HepG2 (cell line): ENCODE results near the gene SPDYE6. TPM values are rescaled to one million over a fixed set of nuclear protein-coding genes. Genes with fewer than 3 reads are reported as not detected.

Experiments
- E2F5 ChIP-seq: sonication (generic); formaldehyde crosslinking; conservative IDR thresholded peaks from 2 replicates; pipeline ENCODE4 v1.4.0; 2020; ENCODE audit warnings: missing genetic modification reagents
- FOXA3 ChIP-seq: IDR thresholded peaks from 2 replicates; pipeline ENCODE4 v1.6.1; 2016; ENCODE audit warnings: missing genetic modification reagents, missing compliant biosample characterization
- FUBP1 ChIP-seq: sonication (generic); formaldehyde crosslinking; IDR thresholded peaks from 2 replicates; pipeline ENCODE4 v1.5.1; 2020; ENCODE audit warnings: missing genetic modification reagents, mild to moderate bottlenecking, borderline replicate concordance
- GLI4 ChIP-seq: sonication (generic); formaldehyde crosslinking; IDR thresholded peaks from 2 replicates; pipeline ENCODE4 v1.5.1; 2020; ENCODE audit warnings: missing genetic modification reagents, mild to moderate bottlenecking, moderate library complexity, borderline replicate concordance
- GTF2F1 ChIP-seq: fragments of 150-350 bp; IDR thresholded peaks from 2 replicates; pipeline ENCODE4 v1.6.1; 2014; ENCODE audit warnings: low read length
- HNF1B ChIP-seq: sonication (generic); formaldehyde crosslinking; IDR thresholded peaks from 2 replicates; pipeline ENCODE4 v1.5.1; 2020; ENCODE audit warnings: mild to moderate bottlenecking, moderate library complexity, missing genetic modification reagents
- HOXA9 ChIP-seq: sonication (generic); formaldehyde crosslinking; IDR thresholded peaks from 2 replicates; pipeline ENCODE4 v1.8.1; 2022; ENCODE audit warnings: missing genetic modification reagents, mild to moderate bottlenecking, moderate library complexity, borderline replicate concordance
- MAF1 ChIP-seq: sonication (generic); formaldehyde crosslinking; IDR thresholded peaks from 2 replicates; pipeline ENCODE4 v1.5.0; 2020; ENCODE audit warnings: missing genetic modification reagents, borderline replicate concordance
- MED8 ChIP-seq: sonication (generic); formaldehyde crosslinking; IDR thresholded peaks from 2 replicates; pipeline ENCODE4 v1.8.1; 2023; ENCODE audit warnings: mild to moderate bottlenecking, missing genetic modification reagents; ENCODE audit not compliant: insufficient replicate concordance
- RCOR2 ChIP-seq: IDR thresholded peaks from 2 replicates; pipeline ENCODE4 v1.6.1; 2016; ENCODE audit warnings: missing biosample characterization, missing genetic modification reagents
- RFXAP ChIP-seq: sonication (generic); formaldehyde crosslinking; IDR thresholded peaks from 2 replicates; pipeline ENCODE4 v1.4.0; 2020; ENCODE audit warnings: missing genetic modification reagents, borderline replicate concordance
- SIN3A ChIP-seq: IDR thresholded peaks from 2 replicates; pipeline ENCODE4 v1.6.1; 2011; ENCODE audit warnings: low read depth, mild to moderate bottlenecking, control low read depth, low read length, borderline replicate concordance
- TEAD3 ChIP-seq: optimal IDR thresholded peaks from 2 replicates; pipeline ENCODE3; 2016; ENCODE audit warnings: borderline replicate concordance
- XRCC5 ChIP-seq: fragments of 200-400 bp; formaldehyde crosslinking; optimal IDR thresholded peaks from 2 replicates; pipeline ENCODE3; 2017; ENCODE audit warnings: mild to moderate bottlenecking, low read length
- ZMYM4 ChIP-seq: sonication (generic); formaldehyde crosslinking; IDR thresholded peaks from 2 replicates; pipeline ENCODE4 v1.8.1; 2023; ENCODE audit warnings: mild to moderate bottlenecking, missing genetic modification reagents
- ZNF30 ChIP-seq: sonication (generic); formaldehyde crosslinking; IDR thresholded peaks from 2 replicates; pipeline ENCODE4 v1.5.0; 2020; ENCODE audit warnings: mild to moderate bottlenecking, missing genetic modification reagents
- ZNF382 ChIP-seq: sonication (generic); formaldehyde crosslinking; IDR thresholded peaks from 2 replicates; pipeline ENCODE4 v1.5.0; 2020; ENCODE audit warnings: missing genetic modification reagents, mild to moderate bottlenecking, borderline replicate concordance
- ZNF468 ChIP-seq: sonication (generic); formaldehyde crosslinking; IDR thresholded peaks from 2 replicates; pipeline ENCODE4 v1.8.0; 2022; ENCODE audit warnings: mild to moderate bottlenecking, moderate library complexity, missing genetic modification reagents
- ZNF510 ChIP-seq: sonication (generic); formaldehyde crosslinking; IDR thresholded peaks from 2 replicates; pipeline ENCODE4 v1.4.0; 2020; ENCODE audit warnings: low read depth, mild to moderate bottlenecking, missing genetic modification reagents
- ZNF512 ChIP-seq: sonication (generic); formaldehyde crosslinking; IDR thresholded peaks from 2 replicates; pipeline ENCODE4 v1.4.0; 2020; ENCODE audit warnings: mild to moderate bottlenecking, missing genetic modification reagents
- ZNF713 ChIP-seq: sonication (generic); formaldehyde crosslinking; IDR thresholded peaks from 2 replicates; pipeline ENCODE4 v1.4.0; 2020; ENCODE audit warnings: mild to moderate bottlenecking, missing genetic modification reagents
- ZSCAN9 ChIP-seq: IDR thresholded peaks from 2 replicates; pipeline ENCODE4 v1.6.1; 2016; ENCODE audit warnings: borderline replicate concordance
- polyA plus RNA-seq, 8 experiments: library from polyadenylated mRNA; depleted of rRNA in 3 of 8; stranded (reverse) in 7 of 8; unstranded in 1 of 8; fragments of >200 nt; fragmentation: Illumina TruSeq in 4 of 8; extraction: Trizol in 4 of 8; gene quantifications; 2 replicates each; pipeline versions ENCODE4 v1.2.1 to v1.2.3, GENCODE V29; 2011 to 2016; ENCODE audit warnings: low read depth in 4 of 8, missing spikeins in 1 of 8, mixed read lengths in 1 of 8; ENCODE audit not compliant: insufficient read depth in 1 of 8
- total RNA-seq, 5 experiments: library from RNA; depleted of rRNA; stranded (reverse); fragments of >200 nt; fragmentation: Illumina TruSeq; extraction: Trizol; gene quantifications; 2 replicates each; pipeline ENCODE4 v1.2.3, GENCODE V29; 2016; ENCODE audit warnings: low read depth in 1 of 5

The SPDYE6 gene
- total and polyA plus RNA-seq, 2 of the 13 experiments (the other 11 are each of a cell fraction or from before 2014, with no cell fraction given): 0.07 TPM; not detected in 1

GRCh38 chr7:102395873-102396709, 39.8 kb upstream of the SPDYE6 start, which contains the start of gene PRKRIP1 (continued):
- TF ChIP-seq HNF1B (CRISPR knock-in tag): peak; percentile 71
- no peak for TF ChIP-seq FUBP1
- TF ChIP-seq TEAD3 (CRISPR knock-in tag): no peak
- TF ChIP-seq RCOR2 (CRISPR knock-in tag): no peak
- TF ChIP-seq ZNF713: no peak
- TF ChIP-seq ZNF382 (CRISPR knock-in tag): no peak
- no peak for TF ChIP-seq ZNF468
- no peak; the same call in 1 of the 2 replicates for TF ChIP-seq ZNF510 (CRISPR knock-in tag)
- TF ChIP-seq HOXA9 (CRISPR knock-in tag): no peak
- TF ChIP-seq E2F5: no peak
- TF ChIP-seq ZNF512 (CRISPR knock-in tag): no peak
- TF ChIP-seq GLI4 (CRISPR knock-in tag): no peak
- no peak; the same call in 1 of the 2 replicates for TF ChIP-seq ZMYM4 (CRISPR knock-in tag)
- no peak for TF ChIP-seq MAF1 (CRISPR knock-in tag)
- TF ChIP-seq GTF2F1: no peak
- no peak for TF ChIP-seq MED8 (CRISPR knock-in tag)
- TF ChIP-seq SIN3A: no peak
- peak; percentile 13 for TF ChIP-seq XRCC5
- TF ChIP-seq ZNF30 (CRISPR knock-in tag): no peak
- TF ChIP-seq FOXA3 (CRISPR knock-in tag): 0 out of 2 replicates have a peak, but pooled peaks have one; percentile 18
- peak; percentile 18; the same call in 1 of the 2 replicates for TF ChIP-seq RFXAP (CRISPR knock-in tag)
- no peak for TF ChIP-seq ZSCAN9 (CRISPR knock-in tag)
